ENCODE results near the gene MLLT3.

The MLLT3 gene

DNA sequence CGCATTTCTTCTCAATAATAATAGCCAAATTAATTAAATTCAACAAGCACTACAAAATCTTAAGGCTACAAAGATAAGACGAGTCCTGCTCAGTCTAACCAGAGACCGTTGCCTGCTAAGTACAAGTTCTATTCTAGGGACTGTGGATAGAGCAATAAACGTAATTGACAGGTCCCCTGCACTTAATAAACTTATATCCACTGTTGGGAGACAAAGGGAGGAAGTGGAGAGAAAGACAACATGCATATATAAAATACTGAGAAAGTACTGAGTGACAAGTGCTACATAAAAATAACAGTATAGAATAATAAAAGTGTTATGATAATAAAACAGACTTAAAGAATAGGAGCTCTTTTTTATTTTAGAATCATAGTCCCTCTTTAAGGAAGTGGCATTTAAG, 158.1 kb downstream of the MLLT3 start:
- TF ChIP-seq CTCF (IDR thresholded peaks at IDR 0.05; ENCODE audit: extremely low read depth, missing control alignments), result no peak
- DNase-seq (ENCODE audit: low spot score), result no peak

GRCh38 chr9:20463823-20464222, 158.5 kb downstream of the MLLT3 start:
- TF ChIP-seq CTCF (IDR thresholded peaks at IDR 0.05; ENCODE audit: extremely low read depth, missing control alignments), result no peak
- DNase-seq (ENCODE audit: low spot score), result no peak

DNA sequence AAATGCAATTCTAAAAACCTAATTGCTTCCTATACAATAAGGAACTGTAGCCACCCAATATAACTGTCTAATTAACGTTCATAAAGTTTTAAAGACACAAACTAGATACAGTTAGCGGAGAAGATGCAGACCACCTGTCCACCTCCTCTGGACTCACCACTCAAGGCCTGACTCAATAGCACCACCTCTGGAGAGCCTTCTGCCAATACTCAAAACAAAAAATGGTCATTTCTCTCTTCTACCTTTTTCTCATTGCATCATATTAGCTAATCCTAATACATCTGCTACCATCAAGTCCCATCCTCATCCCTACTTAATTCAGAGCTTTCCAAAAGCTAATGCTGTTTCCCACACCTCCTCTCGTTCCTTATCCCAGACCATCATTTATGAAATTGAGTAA, 159.9 kb downstream of the MLLT3 start:
- DNase-seq (ENCODE audit: low spot score), result no peak
- no peak for TF ChIP-seq CTCF (IDR thresholded peaks at IDR 0.05; ENCODE audit: extremely low read depth, missing control alignments)

- no peak for DNase-seq (ENCODE audit: low spot score)
- TF ChIP-seq CTCF (IDR thresholded peaks at IDR 0.05; ENCODE audit: extremely low read depth, missing control alignments), result no peak
Measured at GRCh38 chr9:20447291-20447690, 175.0 kb downstream of the MLLT3 start.

DNA sequence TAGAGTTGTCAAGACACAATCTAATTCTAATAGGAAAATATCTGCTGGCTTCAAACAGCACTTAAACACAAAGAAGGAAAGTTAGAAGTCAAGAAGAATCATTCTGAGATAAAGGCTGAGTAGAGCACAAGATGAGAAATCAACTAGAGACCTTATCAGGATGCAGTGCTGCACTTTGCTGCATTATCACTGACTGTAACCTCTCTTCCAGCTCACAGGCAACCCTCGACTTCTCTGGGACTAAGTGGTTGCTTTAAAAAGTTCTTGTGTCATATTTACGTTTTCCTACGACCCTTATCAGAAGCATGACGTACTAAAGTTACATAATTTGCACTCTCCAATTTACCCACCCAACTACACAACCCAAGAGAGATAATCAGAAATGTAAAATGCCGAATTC, 176.1 kb downstream of the MLLT3 start:
- no peak for DNase-seq (ENCODE audit: low spot score)
- no peak for TF ChIP-seq CTCF (IDR thresholded peaks at IDR 0.05; ENCODE audit: extremely low read depth, missing control alignments)

- DNase-seq (ENCODE audit: low spot score), result no peak
- no peak for TF ChIP-seq CTCF (IDR thresholded peaks at IDR 0.05; ENCODE audit: extremely low read depth, missing control alignments)
Measured at GRCh38 chr9:20442461-20443319, 179.6 kb downstream of the MLLT3 start.

GRCh38 chr9:20441711-20442423, 180.4 kb downstream of the MLLT3 start:
- no peak for TF ChIP-seq CTCF (IDR thresholded peaks at IDR 0.05; ENCODE audit: extremely low read depth, missing control alignments)
- no peak for DNase-seq (ENCODE audit: low spot score)

Measured in GM20000 (cell line).